DMS 273 (cell line): ENCODE results near the gene FCER2.

Experiments
- DNase-seq: peaks from one replicate; lab custom pipeline; 2025; ENCODE audit not compliant: unreplicated experiment; lab: John Stamatoyannopoulos, UW

Gene FCER2

GRCh38 chr19:7679771-7680605 is 21.9 kb downstream of the FCER2 start:
- no peak for DNase-seq

- no peak for DNase-seq
Measured at GRCh38 chr19:7678971-7679751, 22.8 kb downstream of the FCER2 start.

- DNase-seq = no peak
Measured at GRCh38 chr19:7677669-7678311, 24.1 kb downstream of the FCER2 start.

GRCh38 chr19:7676854-7677253 is 25.1 kb downstream of the FCER2 start, which contains the start of gene MCEMP1:
MCEMP1 (plus strand) TSS chr19:7677090; CDS start chr19:7677121, 31 bp downstream.
- no peak for DNase-seq

- DNase-seq = no peak
Measured at GRCh38 chr19:7676376-7676775, 25.6 kb downstream of the FCER2 start.

- peak; percentile 93 for DNase-seq
Measured at GRCh38 chr19:7674010-7675005, 27.6 kb downstream of the FCER2 start.

GRCh38 chr19:7672522-7672921 is 29.4 kb downstream of the FCER2 start:
- no peak for DNase-seq

- DNase-seq = no peak
Measured at GRCh38 chr19:7670790-7671189, 31.1 kb downstream of the FCER2 start.

GRCh38 chr19:7670150-7670783 is 31.7 kb downstream of the FCER2 start:
- peak; percentile 71 for DNase-seq

GRCh38 chr19:7669641-7670040 is 32.3 kb downstream of the FCER2 start:
- DNase-seq = no peak

GRCh38 chr19:7668842-7669241 is 33.1 kb downstream of the FCER2 start, which contains the start of gene RETN:
RETN (plus strand) TSS chr19:7669049; CDS start chr19:7669327, 278 bp downstream.
- DNase-seq = no peak

- DNase-seq = peak; percentile 37
Measured at GRCh38 chr19:7665076-7665475, 36.9 kb downstream of the FCER2 start.

- no peak for DNase-seq
Measured at GRCh38 chr19:7663706-7664105, 38.2 kb downstream of the FCER2 start.

GRCh38 chr19:7662657-7663056 is 39.3 kb downstream of the FCER2 start:
- peak; percentile 26 for DNase-seq

- DNase-seq = no peak
Measured at GRCh38 chr19:7661744-7662538, 40.0 kb downstream of the FCER2 start.

GRCh38 chr19:7658219-7658686 is 43.7 kb downstream of the FCER2 start:
- peak; percentile 65 for DNase-seq

- DNase-seq = no peak
Measured at GRCh38 chr19:7657131-7657751, 44.7 kb downstream of the FCER2 start.

GRCh38 chr19:7655581-7655980 is 46.4 kb downstream of the FCER2 start:
- DNase-seq = no peak
